Caco-2 (cell line): ENCODE measurements around the gene RNASE1. TPM values are rescaled to one million over a fixed set of nuclear protein-coding genes. Genes with fewer than 3 reads are reported as not detected.
A peak's percentile ranks its signal among the peaks of the same experiment; 100 is the strongest.

ENCODE experiments used
- BruUV-seq: library from RNA; stranded (reverse); fragments of 400-500 nt; replicated peaks from 2 replicates; lab custom pipeline; 2021; lab: Mats Ljungman, UMichigan
- CTCF ChIA-PET: fragments of 300-600 bp; sonication (Branson Sonifier 250); formaldehyde crosslinking; loops from one replicate; lab custom pipeline; 2022; ENCODE audit warnings: antibody characterized with exemption; lab: Charles Lee
- POLR2A ChIA-PET: fragments of 300-600 bp; sonication (Branson Sonifier 250); formaldehyde crosslinking; loops from one replicate; lab custom pipeline; 2022; ENCODE audit warnings: antibody characterized with exemption; lab: Charles Lee
- DNase-seq, 2 experiments: peaks; one replicate each; pipeline versions ENCODE4 v3.0.0 to v3.0.0-alpha.2; 2020 to 2022
- H3K27me3 ChIP-seq: replicated peaks from 2 replicates; pipeline ENCODE4 v1.6.0; 2011; ENCODE audit warnings: low read length; ENCODE audit not compliant: control insufficient read depth, insufficient read depth
- H3K36me3 ChIP-seq: 2 replicates; pipeline ENCODE4 v1.5.1; 2011; ENCODE audit warnings: low read length; ENCODE audit not compliant: control insufficient read depth, insufficient read depth
- H3K4me1 ChIP-seq: fragments of 250-450 bp; sonication (Bioruptor Pico); 2 replicates; pipeline ENCODE4 v1.5.1; 2020; ENCODE audit warnings: mild to moderate bottlenecking
- H3K4me3 ChIP-seq: 2 replicates; pipeline ENCODE4 v1.5.1; 2011; ENCODE audit warnings: low read depth, mild to moderate bottlenecking, control low read depth, low read length
- H3K9me3 ChIP-seq: fragments of 250-450 bp; sonication (Bioruptor Pico); 2 replicates; pipeline ENCODE4 v1.5.1; 2020; ENCODE audit warnings: mild to moderate bottlenecking, moderate library complexity
- H3K27ac Mint-ChIP-seq: one replicate; pipeline ENCODE4 v1.8.0; 2022; ENCODE audit warnings: mixed read lengths; ENCODE audit not compliant: unreplicated experiment
- H3K27me3 Mint-ChIP-seq: one replicate; pipeline ENCODE4 v1.8.0; 2022; ENCODE audit warnings: mixed read lengths; ENCODE audit not compliant: insufficient read depth, unreplicated experiment
- H3K36me3 Mint-ChIP-seq: one replicate; pipeline ENCODE4 v1.8.0; 2022; ENCODE audit warnings: mild to moderate bottlenecking, mixed read lengths; ENCODE audit not compliant: insufficient read depth, unreplicated experiment
- H3K4me1 Mint-ChIP-seq: one replicate; pipeline ENCODE4 v1.8.0; 2022; ENCODE audit warnings: low read depth, mixed read lengths; ENCODE audit not compliant: unreplicated experiment
- H3K4me3 Mint-ChIP-seq: one replicate; pipeline ENCODE4 v1.8.0; 2022; ENCODE audit warnings: mild to moderate bottlenecking, moderate library complexity, mixed read lengths; ENCODE audit not compliant: unreplicated experiment
- H3K9me3 Mint-ChIP-seq: one replicate; pipeline ENCODE4 v1.8.0; 2022; ENCODE audit warnings: mixed read lengths; ENCODE audit not compliant: unreplicated experiment
- CTCF ChIP-seq, 2 experiments: fragments of 200-600 bp in 1 of 2; IDR thresholded peaks; 1 replicate in 1 of 2; 2 replicates in 1 of 2; pipeline versions ENCODE4 v1.5.1 to v1.8.0; 2011 to 2022; ENCODE audit warnings: antibody characterized with exemption in 1 of 2, control low read depth in 1 of 2, inconsistent platforms in 1 of 2, low read depth in 1 of 2, low read length in 1 of 2, mild to moderate bottlenecking in 1 of 2, moderate library complexity in 1 of 2; ENCODE audit not compliant: insufficient read depth in 1 of 2, severe bottlenecking in 1 of 2, unreplicated experiment in 1 of 2
- intact Hi-C: fragments of 100-400 bp; cut with micrococcal nuclease; formaldehyde crosslinking; loops from one replicate; pipeline ENCODE4 v1.10.0; 2022; ENCODE audit not compliant: unreplicated experiment
- total RNA-seq: library from RNA; stranded (reverse); gene quantifications from 2 replicates; pipeline ENCODE4 v1.2.3, GENCODE V29; 2022

RNASE1 gene
- total RNA-seq, 1 experiment from 2014 or later: 1.5 TPM

GRCh38 chr14:20799892-20800544 lies 2.6 kb downstream of the RNASE1 start:
- DNase-seq: peak; percentile 69 to 81
- no peaks in the 10 kb centered on the region for H3K9me3 Mint-ChIP-seq
- H3K4me3 Mint-ChIP-seq: peak overlapping the region; percentile 63
- CTCF ChIA-PET: interaction anchor here (0.5 to 1.7 kb wide), 5 partner anchors 37 to 119 kb away, joined by 3 to 6 read pairs (median 3); no protein-coding TSS in a partner anchor
- H3K27ac Mint-ChIP-seq: peak overlapping the region; percentile 84
- BruUV-seq: no TSS peak
- intact Hi-C loops: loop anchor here (5.0 kb wide), 1 partner anchor 103 kb away; no protein-coding TSS in a partner anchor
- Histone ChIP-seq H3K4me3 (no peak overlapping the region; the same call in 1 of the 2 replicates), H3K27me3 (no peaks in the 10 kb centered on the region), H3K4me1 (peaks cover 45% of the 10 kb centered on the region), H3K9me3 (no peaks in the 10 kb centered on the region), H3K36me3 (no peaks in the 10 kb centered on the region)
- TF ChIP-seq CTCF (IDR thresholded peaks at IDR 0.05; ENCODE audit: insufficient read depth in 1 of 2, low read depth in 1 of 2, low read length in 1 of 2, severe bottlenecking in 1 of 2, unreplicated experiment in 1 of 2): no peak
- POLR2A ChIA-PET: interaction anchor here (0.5 kb wide), 1 partner anchor 604 kb away, joined by 3 read pairs; no protein-coding TSS in a partner anchor
- no peaks in the 10 kb centered on the region for H3K27me3 Mint-ChIP-seq
- H3K4me1 Mint-ChIP-seq: peaks cover 42% of the 10 kb centered on the region
- H3K36me3 Mint-ChIP-seq: no peaks in the 10 kb centered on the region

- Histone ChIP-seq H3K4me3 (peak overlapping the region; percentile 9; the same call in 1 of the 2 replicates), H3K27me3 (no peaks in the 10 kb centered on the region), H3K9me3 (no peaks in the 10 kb centered on the region), H3K36me3 (no peaks in the 10 kb centered on the region), H3K4me1 (peaks cover 45% of the 10 kb centered on the region)
- BruUV-seq: TSS peak; percentile 94
- CTCF ChIA-PET: interaction anchor here (0.5 to 1.7 kb wide), 4 partner anchors 37 to 109 kb away, joined by 3 to 6 read pairs (median 3); no protein-coding TSS in a partner anchor
- Mint-ChIP-seq H3K9me3 (no peaks in the 10 kb centered on the region), H3K36me3 (no peaks in the 10 kb centered on the region), H3K4me1 (peaks cover 42% of the 10 kb centered on the region), H3K4me3 (peak overlapping the region; percentile 63), H3K27me3 (no peaks in the 10 kb centered on the region), H3K27ac (peak overlapping the region; percentile 84)
- DNase-seq: no peak
- TF ChIP-seq CTCF (IDR thresholded peaks at IDR 0.05; ENCODE audit: insufficient read depth in 1 of 2, low read depth in 1 of 2, low read length in 1 of 2, severe bottlenecking in 1 of 2, unreplicated experiment in 1 of 2): no peak
- intact Hi-C loops: no loop called here
- POLR2A ChIA-PET: interaction anchor here (0.5 kb wide), 1 partner anchor 604 kb away, joined by 3 read pairs; no protein-coding TSS in a partner anchor
These were observed 3.2 kb downstream of the RNASE1 start for GRCh38 chr14:20799456-20799891.

DNA sequence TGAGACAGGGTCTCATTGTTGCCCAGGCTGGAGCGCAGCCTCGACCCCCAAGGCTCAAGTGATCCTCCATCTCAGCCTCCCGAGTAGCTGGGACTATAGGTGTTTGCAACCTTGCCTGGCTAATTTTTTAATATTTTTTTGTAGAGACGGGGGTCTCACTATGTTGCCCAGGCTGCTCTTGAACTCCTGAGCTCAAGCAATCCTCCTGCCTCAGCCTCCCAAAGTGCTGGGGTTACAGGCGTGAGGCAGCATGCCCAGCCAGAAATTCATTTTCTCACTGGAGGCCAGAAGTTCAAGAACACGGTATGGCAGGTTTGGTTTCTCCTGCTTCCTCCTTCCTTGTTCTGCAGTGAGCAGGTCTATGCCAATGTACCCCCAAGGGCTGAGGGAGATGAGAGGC lies 3.7 kb downstream of the RNASE1 start:
- no peak for TF ChIP-seq CTCF (IDR thresholded peaks at IDR 0.05; ENCODE audit: insufficient read depth in 1 of 2, low read depth in 1 of 2, low read length in 1 of 2, severe bottlenecking in 1 of 2, unreplicated experiment in 1 of 2)
- intact Hi-C loops: no loop called here

More for the DNA sequence above, 3.7 kb downstream of the RNASE1 start:
- Mint-ChIP-seq H3K9me3 (no peaks in the 10 kb centered on the region), H3K27ac (no peak overlapping the region), H3K27me3 (no peaks in the 10 kb centered on the region), H3K4me1 (peaks cover 42% of the 10 kb centered on the region), H3K4me3 (peak overlapping the region; percentile 63), H3K36me3 (no peaks in the 10 kb centered on the region)
- ChIA-PET POLR2A (no interaction called here), CTCF (interaction anchor here (0.9 kb wide), 1 partner anchor 59 kb away, joined by 3 read pairs; no protein-coding TSS in a partner anchor)
- no peaks in the 10 kb centered on the region for H3K9me3 ChIP-seq
- H3K36me3 ChIP-seq: no peaks in the 10 kb centered on the region
- DNase-seq: no peak
- BruUV-seq: no TSS peak
- peaks cover 45% of the 10 kb centered on the region for H3K4me1 ChIP-seq
- H3K27me3 ChIP-seq: no peaks in the 10 kb centered on the region
- H3K4me3 ChIP-seq: no peak overlapping the region
